HUES48 (cell line): ENCODE data around the gene TGFBI.

ENCODE experiments used
- H3K27ac ChIP-seq: one replicate; pipeline ENCODE4 v1.7.0; 2013; ENCODE audit warnings: low read depth, low read length, inconsistent platforms
- H3K27me3 ChIP-seq: 2 replicates; pipeline ENCODE4 v1.6.1; 2013; ENCODE audit warnings: mild to moderate bottlenecking, low read length; ENCODE audit not compliant: control insufficient read depth, insufficient read depth
- H3K36me3 ChIP-seq: 2 replicates; pipeline ENCODE4 v1.6.1; 2013; ENCODE audit warnings: low read length; ENCODE audit not compliant: control insufficient read depth, insufficient read depth
- H3K4me1 ChIP-seq: 2 replicates; pipeline ENCODE4 v1.6.1; 2013; ENCODE audit warnings: mild to moderate bottlenecking, low read length; ENCODE audit not compliant: control insufficient read depth, insufficient read depth
- H3K4me3 ChIP-seq: 2 replicates; pipeline ENCODE4 v1.5.1; 2013; ENCODE audit warnings: mild to moderate bottlenecking, low read depth, low read length
- H3K9ac ChIP-seq: 2 replicates; pipeline ENCODE4 v1.6.1; 2013; ENCODE audit warnings: mild to moderate bottlenecking, low read depth, low read length, moderate library complexity
- H3K9me3 ChIP-seq: 2 replicates; pipeline ENCODE4 v1.6.1; 2013; ENCODE audit warnings: low read length; ENCODE audit not compliant: control insufficient read depth, insufficient read depth

TGFBI gene

DNA sequence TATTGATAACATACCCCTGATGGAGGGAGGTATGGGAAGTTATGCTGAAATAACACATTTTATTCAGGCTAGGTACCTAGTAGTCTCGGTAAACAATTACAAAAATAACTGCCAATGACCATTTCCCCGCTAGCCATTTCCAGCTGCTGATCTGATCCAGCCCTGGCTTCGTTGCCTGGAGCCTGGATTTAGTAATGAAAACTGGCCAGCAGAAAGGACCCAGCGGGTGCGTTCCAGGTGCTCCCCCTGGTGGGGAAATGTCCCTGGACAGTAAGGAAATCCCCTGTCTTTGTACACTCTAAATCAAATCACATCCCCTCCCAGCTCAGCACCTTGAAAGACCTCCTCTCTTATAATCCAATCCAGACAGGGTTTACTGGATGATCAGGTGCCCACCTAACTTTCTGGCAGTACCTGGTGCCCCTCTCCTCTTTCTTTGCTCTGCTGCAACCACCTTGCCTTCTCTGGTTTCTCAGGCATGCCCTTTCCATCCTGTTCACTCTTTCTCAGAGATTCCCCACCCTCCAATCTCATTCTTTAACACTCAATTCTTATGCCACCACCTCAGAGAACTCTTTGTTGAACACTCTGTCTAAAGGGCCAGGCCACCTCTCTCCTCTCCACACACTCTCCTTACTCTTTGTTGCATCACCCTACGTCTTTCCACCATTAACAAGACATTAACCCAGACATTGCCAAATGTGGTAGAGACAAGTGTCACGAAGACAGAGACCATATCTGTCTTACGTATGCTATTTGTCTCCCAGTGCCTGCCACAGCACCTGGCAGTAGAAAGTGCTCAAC lies 53.8 kb downstream of the TGFBI start:
- 0 out of 2 replicates have a peak, but pooled peaks cover 4% of the 10 kb centered on the region for H3K4me1 ChIP-seq
- H3K4me3 ChIP-seq, result no peak overlapping the region
- no peak overlapping the region for H3K27ac ChIP-seq

DNA sequence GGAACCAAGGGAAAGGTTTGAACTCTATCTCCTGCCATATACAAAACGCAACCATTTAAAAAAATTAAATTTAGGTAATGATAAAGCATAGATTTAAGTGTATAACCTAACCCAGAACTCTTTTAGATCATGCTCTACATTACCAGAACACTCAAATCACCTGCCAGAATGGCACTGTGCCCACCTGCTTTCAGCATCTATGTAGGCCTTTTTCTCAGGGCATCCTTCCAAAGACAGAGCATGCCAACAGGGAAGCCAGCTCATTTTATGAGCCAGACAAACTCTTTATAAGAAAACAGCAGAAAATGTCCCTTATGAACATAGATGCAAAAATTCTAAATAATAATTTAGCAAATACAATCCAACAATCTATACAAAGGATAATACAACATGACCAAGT lies 55.9 kb downstream of the TGFBI start:
- H3K27ac ChIP-seq, result no peak overlapping the region
- H3K9ac ChIP-seq, result no peak overlapping the region
- no peaks in the 10 kb centered on the region for H3K9me3 ChIP-seq
- no peaks in the 10 kb centered on the region for H3K27me3 ChIP-seq
- H3K36me3 ChIP-seq, result no peaks in the 10 kb centered on the region
- H3K4me1 ChIP-seq, result 0 out of 2 replicates have a peak, but pooled peaks cover 4% of the 10 kb centered on the region
- H3K4me3 ChIP-seq, result no peak overlapping the region

More for the DNA sequence above, 53.8 kb downstream of the TGFBI start:
- H3K9me3 ChIP-seq, result no peaks in the 10 kb centered on the region
- no peak overlapping the region for H3K9ac ChIP-seq
- no peaks in the 10 kb centered on the region for H3K36me3 ChIP-seq
- H3K27me3 ChIP-seq, result no peaks in the 10 kb centered on the region

DNA sequence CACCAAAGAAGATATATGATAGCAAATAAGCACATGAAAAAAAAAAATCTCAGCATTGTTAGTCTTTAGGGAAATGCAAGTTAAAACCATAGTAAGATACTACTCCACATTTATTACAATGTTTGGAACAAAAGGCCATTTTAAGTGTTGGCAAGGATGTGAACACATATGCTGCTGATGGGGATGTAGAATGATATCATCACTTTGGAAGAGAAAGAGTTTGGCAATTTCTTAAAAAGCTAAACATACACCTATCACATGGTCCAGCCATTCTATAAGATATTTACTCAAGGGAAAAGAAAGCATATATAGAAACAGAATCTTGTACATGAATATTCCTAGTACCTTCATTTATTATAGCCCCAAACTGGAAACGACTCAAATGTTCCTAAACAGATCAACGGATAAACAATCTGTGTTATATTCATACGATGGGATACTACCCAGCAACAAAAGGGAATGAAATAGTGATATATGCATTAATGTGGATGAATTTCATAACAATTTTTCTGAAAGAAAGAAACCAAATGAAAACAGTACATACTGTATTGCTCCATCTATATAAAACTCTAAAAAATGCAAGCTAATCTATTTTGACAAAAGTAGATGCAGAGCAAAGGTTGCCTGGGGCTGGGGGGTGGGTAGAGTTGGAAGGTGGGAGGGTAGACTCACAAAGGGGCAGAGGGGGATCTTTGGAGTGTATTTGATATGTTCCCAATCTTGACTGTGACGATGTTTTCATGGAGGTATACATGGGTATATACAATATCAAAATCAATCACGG lies 58.2 kb downstream of the TGFBI start:
- Histone ChIP-seq H3K4me3 (no peak overlapping the region), H3K4me1 (0 out of 2 replicates have a peak, but pooled peaks cover 4% of the 10 kb centered on the region), H3K27ac (no peak overlapping the region), H3K9me3 (no peaks in the 10 kb centered on the region), H3K36me3 (no peaks in the 10 kb centered on the region), H3K27me3 (no peaks in the 10 kb centered on the region), H3K9ac (no peak overlapping the region)

DNA sequence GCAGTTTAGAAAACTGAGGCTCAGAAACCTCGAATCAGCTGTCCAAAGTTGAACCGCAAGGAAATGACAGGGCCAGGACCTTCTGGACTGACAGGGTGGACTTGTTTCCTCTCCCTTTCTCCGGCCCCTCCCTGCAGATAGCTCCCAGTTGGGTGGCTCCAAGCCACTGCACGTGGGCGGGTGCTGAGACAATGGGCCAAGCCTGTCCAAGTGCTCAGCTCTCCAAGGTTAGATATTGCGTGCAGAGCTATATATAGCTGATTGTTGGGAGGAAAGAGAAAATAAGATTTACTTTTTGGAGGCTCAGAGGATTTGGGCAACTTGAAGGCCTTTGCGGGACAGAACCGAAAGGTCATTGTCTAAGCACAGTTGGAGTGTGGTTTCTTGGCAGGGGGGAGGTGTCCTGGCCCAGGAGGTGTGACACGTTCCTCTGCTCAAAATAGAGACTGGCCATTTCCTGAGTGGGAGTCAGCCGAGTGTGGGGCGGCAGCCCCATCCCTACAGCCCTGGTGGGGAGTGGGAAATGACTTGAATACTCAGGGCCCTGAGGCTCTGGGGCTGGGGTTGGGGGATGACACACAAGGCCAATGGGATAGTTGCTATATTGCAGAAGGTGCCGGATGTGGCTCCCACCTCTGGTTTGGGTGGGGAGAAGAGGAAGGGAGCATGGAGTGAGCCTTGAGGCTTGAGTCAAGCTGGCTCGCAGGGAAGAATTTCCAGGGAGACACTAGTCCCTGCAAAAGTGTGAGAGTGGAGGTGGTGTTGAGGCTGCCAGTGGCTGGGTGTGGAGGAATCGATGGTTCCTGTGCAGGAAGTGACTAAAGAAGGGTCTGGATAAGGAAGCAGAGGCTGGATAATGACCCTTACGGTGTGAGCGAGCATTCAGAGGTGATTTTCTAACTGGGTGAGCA lies 59.4 kb downstream of the TGFBI start:
- H3K9ac ChIP-seq, result no peak overlapping the region
- no peaks in the 10 kb centered on the region for H3K27me3 ChIP-seq
- H3K9me3 ChIP-seq, result no peaks in the 10 kb centered on the region
- H3K4me1 ChIP-seq, result 0 out of 2 replicates have a peak, but pooled peaks cover 4% of the 10 kb centered on the region
- H3K36me3 ChIP-seq, result no peaks in the 10 kb centered on the region
- no peak overlapping the region for H3K27ac ChIP-seq
- no peak overlapping the region for H3K4me3 ChIP-seq

DNA sequence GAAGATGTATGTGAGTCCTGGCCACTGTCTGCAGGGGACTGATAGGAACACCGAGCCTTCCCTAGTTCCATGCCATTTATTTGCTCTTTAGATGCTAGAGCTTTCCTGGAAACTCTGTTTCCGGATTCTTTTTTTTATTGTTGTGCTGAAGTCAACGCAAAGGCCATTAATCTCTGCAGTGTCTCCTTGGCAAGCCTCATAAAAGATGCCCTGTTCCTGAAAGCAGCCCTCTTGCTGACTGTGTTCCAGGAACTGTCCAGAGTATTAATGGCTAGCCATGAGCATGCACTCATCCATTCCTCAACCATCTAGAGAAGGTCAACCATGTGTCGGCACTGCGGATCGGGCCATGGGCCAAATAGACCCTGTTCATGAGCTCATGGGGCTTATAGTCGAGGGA lies 61.0 kb downstream of the TGFBI start:
- H3K4me1 ChIP-seq, result 0 out of 2 replicates have a peak, but pooled peaks cover 4% of the 10 kb centered on the region
- H3K27ac ChIP-seq, result no peak overlapping the region
- no peak overlapping the region for H3K9ac ChIP-seq
- H3K4me3 ChIP-seq, result no peak overlapping the region
- no peaks in the 10 kb centered on the region for H3K9me3 ChIP-seq
- H3K27me3 ChIP-seq, result no peaks in the 10 kb centered on the region
- no peaks in the 10 kb centered on the region for H3K36me3 ChIP-seq

DNA sequence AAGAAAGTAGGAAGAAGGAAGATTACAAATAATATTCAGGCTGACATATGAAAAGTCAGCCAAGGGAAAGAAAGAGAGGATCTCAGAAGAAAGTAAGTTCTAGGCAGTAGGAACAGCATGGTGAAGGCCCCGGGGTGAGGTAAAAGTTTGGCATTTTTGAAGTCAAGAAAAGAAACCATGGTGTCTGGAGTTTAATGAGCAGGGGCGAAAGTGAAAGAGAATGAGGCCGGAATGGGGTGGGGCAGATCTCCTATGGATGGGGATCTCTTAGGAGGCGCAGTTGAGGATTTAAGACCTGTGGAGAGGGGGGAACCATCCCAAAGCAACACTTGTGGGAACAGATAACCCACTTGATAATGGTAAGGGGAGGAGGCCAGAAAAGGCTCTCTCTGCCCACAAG lies 61.5 kb downstream of the TGFBI start:
- no peak overlapping the region for H3K27ac ChIP-seq

DNA sequence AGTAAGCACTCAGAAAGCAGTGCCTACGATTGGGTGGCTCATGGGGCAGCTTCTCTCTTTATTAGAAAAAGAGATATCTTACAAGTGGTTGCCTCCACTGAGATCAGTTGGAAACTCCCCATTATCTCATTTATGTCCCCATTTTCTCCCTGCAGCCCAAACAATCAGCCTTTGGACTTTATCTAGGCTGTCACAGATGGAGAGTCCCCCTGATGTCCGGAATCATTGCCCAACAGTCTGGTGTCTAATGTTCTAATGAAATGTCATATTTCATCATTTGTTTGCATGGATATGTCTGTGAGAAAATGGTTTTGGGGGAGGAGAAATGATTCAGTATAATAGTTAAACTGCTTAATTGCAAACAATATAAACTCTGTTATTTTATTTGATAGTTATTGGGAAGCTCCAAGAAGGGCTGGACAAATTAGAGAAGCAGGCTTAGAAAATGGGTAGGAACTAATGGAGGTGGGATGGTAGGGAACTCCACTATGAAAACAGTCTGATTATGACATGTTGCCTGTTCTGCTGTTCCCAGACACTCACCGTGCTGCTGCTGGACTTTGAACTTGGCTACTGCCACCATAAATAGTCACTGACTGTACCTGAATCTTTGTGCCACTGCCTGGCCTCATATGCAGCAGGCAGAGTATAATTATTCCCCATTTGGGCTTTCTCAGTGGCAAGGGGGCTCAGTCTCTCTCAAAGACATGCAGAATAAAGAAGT lies 65.6 kb downstream of the TGFBI start:
- Histone ChIP-seq H3K36me3 (no peaks in the 10 kb centered on the region), H3K9me3 (no peaks in the 10 kb centered on the region), H3K27ac (no peak overlapping the region), H3K9ac (no peak overlapping the region), H3K4me1 (peaks cover 9% of the 10 kb centered on the region), H3K4me3 (no peak overlapping the region), H3K27me3 (no peaks in the 10 kb centered on the region)

More for the DNA sequence above, 61.5 kb downstream of the TGFBI start:
- Histone ChIP-seq H3K36me3 (no peaks in the 10 kb centered on the region), H3K9me3 (no peaks in the 10 kb centered on the region), H3K4me3 (no peak overlapping the region), H3K27me3 (no peaks in the 10 kb centered on the region), H3K4me1 (0 out of 2 replicates have a peak, but pooled peaks cover under 1% of the 10 kb centered on the region), H3K9ac (no peak overlapping the region)

DNA sequence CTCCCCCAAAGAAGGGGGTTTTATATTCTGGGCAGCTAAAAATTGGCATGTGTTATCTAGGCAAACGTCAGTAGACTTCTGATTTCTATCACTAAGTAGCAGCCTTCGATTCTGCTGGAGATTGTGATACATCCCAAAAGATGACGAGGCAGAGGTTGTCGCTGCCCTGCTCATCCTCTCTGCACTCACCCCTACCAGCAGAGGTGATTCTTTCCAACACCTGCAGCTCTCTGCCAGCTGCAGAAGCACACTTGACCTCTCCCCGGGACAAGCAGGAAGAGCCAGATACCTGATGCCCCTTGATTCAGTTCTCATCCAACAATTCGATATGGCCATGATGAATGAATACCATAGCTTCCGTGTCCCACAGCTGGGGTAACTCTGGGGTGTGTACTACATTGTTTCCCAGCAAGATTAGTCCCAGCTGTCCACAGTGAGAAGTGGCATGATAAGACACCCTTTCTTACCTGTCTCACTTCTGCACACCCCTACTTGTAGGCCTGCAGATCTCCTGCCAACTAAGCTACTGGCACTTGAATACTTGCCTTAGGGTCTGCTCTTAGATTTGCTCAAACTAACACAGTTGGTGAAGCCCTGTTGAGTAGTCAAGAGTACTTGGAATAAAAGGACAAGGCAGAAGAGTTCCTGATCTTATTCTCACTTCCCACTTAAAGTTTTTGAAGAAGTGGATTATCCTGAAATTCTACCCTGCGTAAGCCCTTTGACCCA lies 66.3 kb downstream of the TGFBI start:
- peaks cover 9% of the 10 kb centered on the region for H3K4me1 ChIP-seq
- H3K27ac ChIP-seq, result no peak overlapping the region
- H3K27me3 ChIP-seq, result no peaks in the 10 kb centered on the region
- no peak overlapping the region for H3K4me3 ChIP-seq
- no peaks in the 10 kb centered on the region for H3K9me3 ChIP-seq
- H3K36me3 ChIP-seq, result no peaks in the 10 kb centered on the region
- H3K9ac ChIP-seq, result no peak overlapping the region

DNA sequence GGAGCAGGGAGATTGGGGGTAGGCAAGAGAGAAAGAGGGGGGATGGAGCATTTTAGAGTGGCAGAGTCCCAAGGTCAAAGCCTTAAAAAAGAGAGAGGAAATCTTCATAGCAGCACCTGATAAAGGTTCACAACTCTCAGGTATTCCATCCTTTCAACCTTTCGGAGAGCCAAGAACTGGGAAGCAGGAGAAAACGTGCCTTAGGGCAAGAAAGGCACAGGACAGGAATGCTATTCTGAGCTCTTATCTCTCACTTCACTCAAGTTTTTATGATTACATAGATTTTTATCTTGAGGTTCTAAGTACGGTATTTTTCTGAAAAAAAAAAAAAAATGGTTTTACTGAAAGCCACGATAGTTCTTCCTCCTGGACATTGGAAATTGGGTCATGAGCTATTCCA lies 69.4 kb downstream of the TGFBI start:
- no peak overlapping the region for H3K27ac ChIP-seq
- H3K36me3 ChIP-seq, result no peaks in the 10 kb centered on the region
- H3K9me3 ChIP-seq, result no peaks in the 10 kb centered on the region
- no peak overlapping the region for H3K9ac ChIP-seq
- H3K4me3 ChIP-seq, result no peak overlapping the region
- H3K27me3 ChIP-seq, result no peaks in the 10 kb centered on the region
- peaks cover 9% of the 10 kb centered on the region for H3K4me1 ChIP-seq

DNA sequence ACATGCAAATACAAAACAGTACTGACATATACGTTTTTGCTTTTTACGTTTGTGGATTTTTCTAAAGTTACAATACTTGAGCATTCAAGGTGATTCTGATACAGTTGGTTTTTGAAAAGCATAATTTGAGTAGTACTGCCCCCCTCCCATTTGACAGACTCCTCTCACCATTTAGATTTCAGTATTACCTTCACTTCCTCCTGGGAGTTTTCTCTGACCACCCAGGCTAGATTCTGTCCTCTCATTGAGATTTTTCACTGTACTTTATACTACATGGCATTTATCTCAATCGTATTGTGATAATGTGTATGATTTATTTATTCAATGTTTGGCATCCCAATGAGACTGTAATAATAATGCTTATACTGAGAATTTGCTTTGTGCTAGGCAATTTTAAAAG lies 71.1 kb downstream of the TGFBI start:
- Histone ChIP-seq H3K36me3 (no peaks in the 10 kb centered on the region), H3K27me3 (no peaks in the 10 kb centered on the region), H3K4me1 (peaks cover 17% of the 10 kb centered on the region), H3K27ac (no peak overlapping the region), H3K9ac (no peak overlapping the region), H3K9me3 (no peaks in the 10 kb centered on the region), H3K4me3 (no peak overlapping the region)
